Ishikawa (cell line): ENCODE data around the gene APOH.

ENCODE experiments used
- CEBPB ChIP-seq: IDR thresholded peaks from 2 replicates; pipeline ENCODE4 v1.6.1; 2012
- CREB1 ChIP-seq: IDR thresholded peaks from 2 replicates; pipeline ENCODE4 v1.6.1; 2012; ENCODE audit warnings: low read depth
- EGR1 ChIP-seq: IDR thresholded peaks from 2 replicates; pipeline ENCODE4 v1.6.1; 2012
- EP300 ChIP-seq: IDR thresholded peaks from 2 replicates; pipeline ENCODE4 v1.6.1; 2012; ENCODE audit warnings: borderline replicate concordance
- FOXM1 ChIP-seq: IDR thresholded peaks from 2 replicates; pipeline ENCODE4 v1.6.1; 2012; ENCODE audit warnings: low read depth, borderline replicate concordance
- NFIC ChIP-seq: IDR thresholded peaks from 2 replicates; pipeline ENCODE4 v1.6.1; 2012
- RAD21 ChIP-seq: IDR thresholded peaks from 2 replicates; pipeline ENCODE4 v1.6.1; 2012; ENCODE audit warnings: low read depth
- TAF1 ChIP-seq: IDR thresholded peaks from 2 replicates; pipeline ENCODE4 v1.6.1; 2012; ENCODE audit warnings: low read depth, mild to moderate bottlenecking
- TCF12 ChIP-seq: IDR thresholded peaks from 2 replicates; pipeline ENCODE4 v1.6.1; 2012; ENCODE audit warnings: low read depth
- TEAD4 ChIP-seq: IDR thresholded peaks from 2 replicates; pipeline ENCODE4 v1.6.1; 2012
- YY1 ChIP-seq: IDR thresholded peaks from 2 replicates; pipeline ENCODE4 v1.6.1; 2012; ENCODE audit warnings: low read depth
- ZBTB7A ChIP-seq: IDR thresholded peaks from 2 replicates; pipeline ENCODE4 v1.6.1; 2012; ENCODE audit warnings: low read depth
- TF ChIP-seq, protein P1 (sequence below): IDR thresholded peaks from 2 replicates; pipeline ENCODE4 v1.6.1; 2012
- TF ChIP-seq, protein P2 (sequence below): IDR thresholded peaks from 2 replicates; pipeline ENCODE4 v1.6.1; 2012
- TF ChIP-seq, protein P3 (sequence below): IDR thresholded peaks from 2 replicates; pipeline ENCODE4 v1.6.1; 2012; ENCODE audit warnings: low read depth, mild to moderate bottlenecking

APOH gene

DNA sequence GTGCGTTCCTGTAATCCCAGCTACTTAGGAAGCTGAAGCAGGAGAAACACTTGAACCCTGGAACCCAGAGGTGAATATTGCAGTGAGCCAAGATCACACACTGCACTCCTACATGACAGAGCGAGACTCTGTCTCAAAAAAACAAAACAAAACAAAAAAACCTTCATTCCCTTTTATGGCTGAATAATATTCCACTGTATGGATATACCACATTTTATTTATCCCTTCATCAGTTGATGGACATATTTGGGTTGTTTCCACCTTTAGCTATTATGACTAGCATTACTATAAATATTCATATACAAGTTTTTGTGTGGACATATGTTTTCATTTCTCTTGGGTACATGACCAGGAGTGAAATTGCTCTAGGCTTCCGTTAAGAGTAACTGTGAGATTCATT, 42.3 kb upstream of the APOH start:
- no peak for TF ChIP-seq ZBTB7A
- TF ChIP-seq FOXM1 = no peak
- TF ChIP-seq, protein P1, sequence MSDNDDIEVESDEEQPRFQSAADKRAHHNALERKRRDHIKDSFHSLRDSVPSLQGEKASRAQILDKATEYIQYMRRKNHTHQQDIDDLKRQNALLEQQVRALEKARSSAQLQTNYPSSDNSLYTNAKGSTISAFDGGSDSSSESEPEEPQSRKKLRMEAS = no peak
- TF ChIP-seq CREB1 = no peak
- TF ChIP-seq YY1 = no peak
- TF ChIP-seq, protein P2, sequence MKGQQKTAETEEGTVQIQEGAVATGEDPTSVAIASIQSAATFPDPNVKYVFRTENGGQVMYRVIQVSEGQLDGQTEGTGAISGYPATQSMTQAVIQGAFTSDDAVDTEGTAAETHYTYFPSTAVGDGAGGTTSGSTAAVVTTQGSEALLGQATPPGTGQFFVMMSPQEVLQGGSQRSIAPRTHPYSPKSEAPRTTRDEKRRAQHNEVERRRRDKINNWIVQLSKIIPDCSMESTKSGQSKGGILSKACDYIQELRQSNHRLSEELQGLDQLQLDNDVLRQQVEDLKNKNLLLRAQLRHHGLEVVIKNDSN = no peak
- TF ChIP-seq EGR1 = no peak
- TF ChIP-seq TCF12 = no peak
- TF ChIP-seq, protein P3, sequence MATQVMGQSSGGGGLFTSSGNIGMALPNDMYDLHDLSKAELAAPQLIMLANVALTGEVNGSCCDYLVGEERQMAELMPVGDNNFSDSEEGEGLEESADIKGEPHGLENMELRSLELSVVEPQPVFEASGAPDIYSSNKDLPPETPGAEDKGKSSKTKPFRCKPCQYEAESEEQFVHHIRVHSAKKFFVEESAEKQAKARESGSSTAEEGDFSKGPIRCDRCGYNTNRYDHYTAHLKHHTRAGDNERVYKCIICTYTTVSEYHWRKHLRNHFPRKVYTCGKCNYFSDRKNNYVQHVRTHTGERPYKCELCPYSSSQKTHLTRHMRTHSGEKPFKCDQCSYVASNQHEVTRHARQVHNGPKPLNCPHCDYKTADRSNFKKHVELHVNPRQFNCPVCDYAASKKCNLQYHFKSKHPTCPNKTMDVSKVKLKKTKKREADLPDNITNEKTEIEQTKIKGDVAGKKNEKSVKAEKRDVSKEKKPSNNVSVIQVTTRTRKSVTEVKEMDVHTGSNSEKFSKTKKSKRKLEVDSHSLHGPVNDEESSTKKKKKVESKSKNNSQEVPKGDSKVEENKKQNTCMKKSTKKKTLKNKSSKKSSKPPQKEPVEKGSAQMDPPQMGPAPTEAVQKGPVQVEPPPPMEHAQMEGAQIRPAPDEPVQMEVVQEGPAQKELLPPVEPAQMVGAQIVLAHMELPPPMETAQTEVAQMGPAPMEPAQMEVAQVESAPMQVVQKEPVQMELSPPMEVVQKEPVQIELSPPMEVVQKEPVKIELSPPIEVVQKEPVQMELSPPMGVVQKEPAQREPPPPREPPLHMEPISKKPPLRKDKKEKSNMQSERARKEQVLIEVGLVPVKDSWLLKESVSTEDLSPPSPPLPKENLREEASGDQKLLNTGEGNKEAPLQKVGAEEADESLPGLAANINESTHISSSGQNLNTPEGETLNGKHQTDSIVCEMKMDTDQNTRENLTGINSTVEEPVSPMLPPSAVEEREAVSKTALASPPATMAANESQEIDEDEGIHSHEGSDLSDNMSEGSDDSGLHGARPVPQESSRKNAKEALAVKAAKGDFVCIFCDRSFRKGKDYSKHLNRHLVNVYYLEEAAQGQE = no peak
- TF ChIP-seq TAF1 = no peak
- no peak for TF ChIP-seq RAD21
- no peak for TF ChIP-seq CEBPB
- TF ChIP-seq NFIC = no peak
- TF ChIP-seq TEAD4 = no peak
- no peak for TF ChIP-seq EP300

DNA sequence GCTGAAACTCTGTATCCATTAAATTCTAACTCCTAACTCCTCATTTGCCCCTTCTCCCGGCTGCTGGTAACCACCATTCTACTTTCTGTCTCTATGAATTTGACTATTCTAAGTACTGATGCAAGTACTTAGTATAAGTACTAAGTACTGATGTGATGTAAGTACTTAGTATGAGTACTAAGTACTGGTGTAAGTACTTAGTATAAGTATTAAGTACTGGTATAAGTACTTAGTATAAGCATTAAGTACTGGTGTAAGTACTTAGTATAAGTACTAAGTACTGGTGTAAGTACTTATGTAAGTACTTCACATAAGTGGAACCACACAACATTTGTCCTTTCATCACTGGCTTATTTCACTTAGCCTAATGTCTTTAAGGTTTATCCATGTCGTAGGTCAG, 40.9 kb upstream of the APOH start:
- TF ChIP-seq EGR1 (no peak), TEAD4 (no peak), YY1 (no peak), CREB1 (no peak), EP300 (no peak)
- TF ChIP-seq, protein P1 = no peak
- TF ChIP-seq, protein P2 = no peak

DNA sequence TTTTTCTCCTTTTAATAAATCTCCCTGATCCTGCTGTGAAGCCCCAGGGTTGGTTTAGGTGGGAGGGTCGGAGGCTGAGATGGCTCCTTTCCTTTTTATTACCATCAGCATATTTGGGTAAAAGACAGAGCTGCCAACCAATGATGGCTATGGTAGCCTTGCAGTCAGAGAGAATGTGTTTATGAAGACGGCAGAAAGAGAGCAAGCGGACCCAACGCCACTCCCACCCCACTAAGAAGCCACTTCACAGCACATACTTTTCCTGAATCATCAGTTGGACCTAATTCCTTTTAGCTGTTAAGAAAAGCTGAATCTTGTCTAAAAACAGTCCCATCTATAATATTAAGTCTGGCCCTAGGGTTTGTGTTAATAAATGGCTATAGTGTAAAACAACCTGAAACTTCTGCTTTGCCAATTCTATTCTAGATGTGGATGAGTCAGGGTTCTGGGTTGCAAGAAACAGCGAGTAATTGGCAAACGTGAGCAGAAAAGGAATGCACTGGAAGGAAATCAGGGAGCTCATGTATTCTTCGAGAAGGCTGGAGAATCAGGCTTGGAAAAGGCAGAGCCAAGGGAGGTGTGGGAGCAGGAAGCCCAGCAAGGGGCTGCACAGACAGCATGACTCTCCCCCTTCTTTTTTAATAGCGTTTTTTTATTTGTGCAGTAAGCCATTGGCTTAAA, 39.2 kb upstream of the APOH start:
- TF ChIP-seq ZBTB7A (no peak), RAD21 (no peak), TCF12 (no peak), CEBPB (no peak), YY1 (no peak), NFIC (no peak), EP300 (no peak), TEAD4 (no peak), TAF1 (no peak), CREB1 (no peak), FOXM1 (no peak), EGR1 (no peak)
- TF ChIP-seq, protein P2 = no peak
- TF ChIP-seq, protein P3 = no peak
- TF ChIP-seq, protein P1 = no peak

DNA sequence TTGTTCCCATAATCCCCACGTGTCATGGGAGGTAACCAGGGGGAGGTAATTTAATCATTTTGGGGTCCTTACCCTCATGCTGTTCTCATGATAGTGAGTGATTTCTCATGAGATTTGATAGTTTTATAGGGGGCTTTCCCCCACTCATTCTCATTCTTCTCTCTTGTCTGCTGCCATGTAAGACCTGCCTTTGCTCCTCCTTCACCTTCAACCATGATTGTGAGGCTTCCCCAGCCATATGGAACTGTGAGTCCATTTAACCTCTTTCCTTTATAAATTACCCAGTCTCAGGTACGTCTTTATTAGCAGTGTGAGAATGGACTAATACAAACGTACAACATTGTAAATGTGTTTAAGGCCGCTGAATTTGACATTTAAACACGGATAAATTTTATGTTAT, 35.5 kb upstream of the APOH start:
- TF ChIP-seq, protein P3 = no peak
- TF ChIP-seq CEBPB (no peak), NFIC (no peak), EGR1 (no peak), ZBTB7A (no peak), TCF12 (no peak), EP300 (no peak), FOXM1 (no peak), RAD21 (no peak), TEAD4 (no peak)
- TF ChIP-seq, protein P1 = no peak
